Glomerular visceral epithelial cell (primary cell): ENCODE results near the gene IL19.

Experiments used
- DNase-seq: peaks from one replicate; pipeline ENCODE4 v3.0.0-alpha.2; 2016; ENCODE audit errors: extremely low spot score

Gene IL19

GRCh38 chr1:206859082-206859521, 88.5 kb downstream of the IL19 start:
- no peak for DNase-seq

- DNase-seq, result no peak
Observed at GRCh38 chr1:206860165-206860564, 89.6 kb downstream of the IL19 start.

DNA sequence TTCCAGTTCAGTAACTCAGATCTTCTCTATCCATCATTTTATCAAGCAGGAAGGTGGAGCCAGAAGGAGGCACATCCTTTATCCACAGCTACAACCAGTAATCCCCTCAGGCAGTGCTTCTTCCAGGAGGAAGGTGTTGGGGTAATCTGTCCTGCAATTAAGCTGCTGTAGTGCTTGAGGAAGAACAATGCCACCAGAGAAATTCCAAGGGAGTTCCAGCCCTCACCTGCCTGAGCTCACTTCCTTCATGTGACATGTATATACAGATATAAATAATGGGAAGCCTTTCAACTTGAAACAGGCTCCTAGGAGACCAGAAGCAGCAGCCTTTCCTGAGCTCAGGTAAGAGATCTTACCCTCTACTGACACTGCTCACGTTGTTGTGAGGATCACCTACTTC, 92.7 kb downstream of the IL19 start:
- DNase-seq, result no peak

GRCh38 chr1:206864939-206865671, 94.5 kb downstream of the IL19 start, which contains the start of gene IL20:
TSS of gene IL20 (plus strand) at chr1:206865623. CDS start at chr1:206865853, 230 bp downstream.
- DNase-seq, result peak; percentile 61

- DNase-seq, result no peak
Observed at GRCh38 chr1:206866062-206866461, 95.5 kb downstream of the IL19 start.

- DNase-seq, result no peak
Observed at GRCh38 chr1:206867239-206867638, 96.7 kb downstream of the IL19 start.

DNA sequence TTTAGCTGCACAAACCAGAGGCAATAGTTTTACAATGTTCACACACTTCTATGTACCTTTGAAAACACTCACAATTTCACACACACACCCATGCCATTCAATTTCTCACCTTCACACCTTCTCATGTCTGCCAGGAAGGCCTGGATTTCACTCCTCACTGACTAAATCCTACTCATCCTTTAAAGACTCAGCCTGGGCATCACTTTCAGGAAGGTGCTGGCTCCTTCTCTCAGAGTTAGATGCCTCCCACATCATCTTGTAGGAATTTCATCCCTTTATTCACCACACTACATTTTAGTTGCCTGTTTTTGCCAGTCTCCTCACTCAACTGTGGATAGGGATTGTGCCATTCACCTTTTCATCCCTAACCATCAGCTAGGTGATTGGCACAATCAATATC, 97.1 kb downstream of the IL19 start:
- no peak for DNase-seq

DNA sequence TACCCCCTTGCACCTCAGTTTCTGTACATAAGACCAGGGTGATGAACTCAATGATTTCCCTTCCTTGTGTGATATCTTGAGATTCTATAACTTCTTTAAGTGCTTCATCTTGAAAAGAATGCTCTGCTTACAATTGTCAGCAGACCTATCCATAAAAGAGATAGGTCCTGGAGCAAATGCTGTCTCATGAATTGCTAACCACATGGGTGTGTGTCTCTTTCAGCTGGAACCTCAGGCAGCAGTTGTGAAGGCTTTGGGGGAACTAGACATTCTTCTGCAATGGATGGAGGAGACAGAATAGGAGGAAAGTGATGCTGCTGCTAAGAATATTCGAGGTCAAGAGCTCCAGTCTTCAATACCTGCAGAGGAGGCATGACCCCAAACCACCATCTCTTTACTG, 97.7 kb downstream of the IL19 start:
- no peak for DNase-seq

DNA sequence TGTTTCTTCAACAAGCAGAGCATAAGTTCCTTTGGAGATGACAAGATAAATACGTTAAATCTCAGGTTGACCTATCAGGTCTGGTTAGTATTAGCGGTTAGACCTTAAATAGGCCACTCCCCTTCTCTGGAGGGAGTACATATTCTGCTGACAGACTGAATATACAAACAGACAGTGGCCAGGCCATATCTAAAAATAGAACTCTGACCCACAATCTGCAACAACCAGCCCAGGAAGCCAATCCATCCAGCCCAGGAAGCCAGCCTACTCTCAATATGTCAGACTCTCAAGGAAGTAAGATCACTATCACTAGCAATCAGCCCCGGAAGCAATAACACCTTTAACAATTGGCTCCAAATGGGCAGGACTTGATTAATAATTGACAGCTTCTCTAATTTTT, 101.6 kb downstream of the IL19 start:
- DNase-seq, result no peak

DNA sequence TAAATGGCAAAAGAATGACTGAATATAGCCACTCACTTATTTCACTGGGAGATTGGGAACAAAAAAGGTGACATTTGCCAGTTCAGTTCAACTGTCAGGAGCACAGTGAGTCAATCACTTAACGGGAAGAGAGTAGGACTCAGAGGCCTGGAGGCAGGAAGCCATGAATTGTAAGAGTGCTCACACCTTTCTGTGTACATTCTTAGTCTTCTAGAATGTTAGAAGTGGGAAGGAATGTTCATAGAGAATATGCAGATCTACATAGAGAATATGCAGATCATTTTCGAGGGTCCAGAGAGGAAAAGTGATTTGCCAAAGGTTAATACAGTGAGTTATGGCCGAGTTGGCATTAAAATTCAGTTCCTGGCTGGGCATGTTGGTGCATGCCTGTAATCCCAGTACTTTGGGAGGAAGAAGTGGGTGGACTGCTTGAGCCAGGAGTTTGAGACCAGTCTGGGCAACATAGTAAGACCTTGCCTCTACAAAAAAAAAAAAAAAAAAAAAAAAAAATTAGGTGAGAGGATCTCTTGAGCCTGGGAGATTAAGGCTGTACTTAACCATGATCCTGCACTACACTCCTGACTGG, 103.1 kb downstream of the IL19 start:
- no peak for DNase-seq

DNA sequence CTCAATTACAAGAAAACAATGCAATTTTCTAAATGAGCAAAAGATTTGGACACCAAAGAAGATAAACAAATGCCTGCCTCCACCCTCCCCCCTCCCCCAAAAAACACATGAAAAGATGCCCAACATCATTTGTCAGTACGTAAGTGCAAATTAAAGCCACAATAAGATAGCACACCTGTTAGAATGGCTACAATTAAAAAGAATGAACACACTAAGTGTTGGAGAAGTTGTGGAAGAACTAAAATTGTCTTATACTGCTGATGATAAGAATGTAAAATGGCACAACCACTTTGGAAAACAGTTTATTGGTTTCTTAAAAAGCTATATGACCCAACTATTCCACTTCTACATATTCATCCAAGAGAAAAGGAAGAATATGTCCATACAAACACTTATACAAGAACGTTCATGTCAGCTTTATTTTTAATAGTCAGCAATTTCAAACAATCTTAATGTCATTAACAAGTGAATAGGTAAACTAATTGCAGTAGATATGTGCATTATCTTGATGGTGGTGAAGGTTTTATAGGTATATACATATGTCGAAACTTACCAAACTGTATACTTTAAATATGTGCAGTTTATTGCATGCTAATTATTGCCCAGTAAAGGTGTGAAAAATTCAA, 105.3 kb downstream of the IL19 start:
- no peak for DNase-seq

DNA sequence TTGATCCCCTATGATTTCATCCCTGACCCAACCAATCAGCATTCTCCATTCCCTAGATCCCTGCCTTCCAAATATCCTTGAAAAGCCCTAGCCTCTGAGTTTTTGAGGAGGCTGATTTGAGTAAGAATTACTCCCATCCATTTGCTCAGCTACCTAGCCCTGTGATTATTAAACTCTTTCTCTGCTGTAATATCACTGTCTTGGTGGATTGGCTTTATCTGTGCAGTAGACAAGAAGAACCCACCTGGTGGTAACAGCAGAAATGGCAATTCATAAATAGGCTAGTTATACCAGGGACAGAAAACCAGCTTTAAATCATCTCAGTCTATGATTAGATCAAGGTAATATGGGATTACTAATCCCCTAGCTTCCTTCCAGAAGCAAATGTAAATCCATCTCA, 107.9 kb downstream of the IL19 start:
- DNase-seq, result no peak

GRCh38 chr1:206880314-206880713, 109.7 kb downstream of the IL19 start:
- no peak for DNase-seq

DNA sequence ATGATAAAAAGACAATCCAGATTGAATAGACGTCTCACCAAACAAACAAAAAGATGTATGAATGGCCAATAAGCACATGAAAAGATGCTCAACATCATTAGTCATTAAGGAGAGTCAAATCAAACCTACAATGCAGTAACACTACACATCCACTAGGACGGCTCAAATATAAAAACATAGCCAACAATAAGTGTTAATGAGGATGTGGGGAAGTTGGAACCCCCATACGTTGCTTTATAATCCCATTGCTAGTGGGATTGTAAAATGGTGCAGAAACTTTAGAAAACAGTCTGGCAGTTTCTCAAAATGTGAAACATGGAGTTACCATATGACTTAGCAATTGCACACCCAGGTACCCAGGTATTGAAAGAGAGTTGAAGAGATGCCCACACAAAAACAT, 112.0 kb downstream of the IL19 start:
- no peak for DNase-seq

DNA sequence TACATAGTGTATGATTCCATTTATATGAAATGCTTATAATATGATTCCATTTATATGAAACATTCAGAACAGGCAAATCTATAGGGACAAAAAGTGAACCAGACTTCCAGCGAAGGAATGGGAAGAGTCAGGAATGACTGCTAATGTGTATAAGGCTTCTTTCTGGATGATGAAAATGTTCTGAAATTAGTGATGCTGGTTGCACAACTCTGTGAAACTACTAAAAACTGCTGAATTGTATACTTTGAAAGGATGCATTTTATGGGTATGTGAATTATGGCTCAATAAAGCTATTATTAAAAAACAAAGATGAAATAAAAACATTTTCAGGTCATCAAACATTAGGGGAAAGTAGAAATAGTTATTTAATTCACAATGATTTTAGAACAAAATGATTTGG, 112.6 kb downstream of the IL19 start:
- no peak for DNase-seq

GRCh38 chr1:206883876-206884275, 113.3 kb downstream of the IL19 start:
- DNase-seq, result no peak

- DNase-seq, result no peak
Observed at GRCh38 chr1:206885341-206886060, 114.9 kb downstream of the IL19 start.

DNA sequence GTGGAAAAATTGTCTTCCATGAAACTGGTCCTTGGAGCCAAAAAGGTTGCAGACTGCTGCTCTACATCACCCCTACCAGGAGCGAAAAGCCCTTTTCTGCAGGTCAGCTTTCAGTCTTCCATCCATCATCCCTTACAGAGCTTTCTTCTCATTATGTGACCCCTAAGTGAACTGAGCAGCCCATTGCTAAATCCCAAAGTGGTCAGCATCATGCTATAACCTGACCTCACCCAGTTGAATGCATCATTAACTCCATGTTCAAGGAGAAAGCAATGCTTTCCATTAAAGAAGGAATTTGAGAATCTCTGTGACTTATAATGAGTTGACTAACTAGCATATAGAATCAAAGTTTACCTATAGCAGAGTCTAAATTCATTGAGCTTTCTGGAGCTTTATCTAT, 116.3 kb downstream of the IL19 start:
- peak; percentile 21 for DNase-seq

GRCh38 chr1:206887701-206888100, 117.1 kb downstream of the IL19 start:
- no peak for DNase-seq

GRCh38 chr1:206890125-206891060, 119.8 kb downstream of the IL19 start:
- DNase-seq, result no peak

DNA sequence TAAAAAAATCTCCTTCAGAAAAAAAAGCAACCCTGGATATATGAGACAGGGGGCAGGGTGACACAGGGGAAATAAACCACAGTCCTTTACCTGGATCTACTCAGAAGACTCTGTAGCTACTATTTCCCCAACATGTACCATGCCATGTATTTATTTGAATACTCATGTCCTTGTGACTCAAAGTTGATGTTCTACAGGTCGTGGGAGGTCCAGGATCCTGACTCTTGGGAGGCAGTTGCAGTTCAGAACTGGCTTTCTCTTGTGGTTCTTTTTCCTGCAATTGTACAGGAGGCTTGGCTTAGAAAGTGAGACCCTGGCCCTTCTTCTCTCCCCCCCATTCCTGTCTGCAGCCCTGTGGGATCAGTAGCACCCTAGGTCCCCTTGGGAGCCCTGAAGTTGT, 120.8 kb downstream of the IL19 start:
- DNase-seq, result no peak
